KOPT-K1 (cell line): ENCODE data around the gene MOV10.
"Not testable (repeated sequence)": the region's sequence is repeated elsewhere in the genome, so short reads cannot be mapped to it uniquely, and the experiment has no call there.

Source experiments
- H3K27ac ChIP-seq: fragments of 200-600 bp; sonication (generic); 2 replicates; pipeline ENCODE4 v1.5.1; 2016; ENCODE audit warnings: antibody characterized with exemption, mild to moderate bottlenecking, low read depth, low read length; ENCODE audit not compliant: poor library complexity, severe bottlenecking
- H3K36me3 ChIP-seq: fragments of 200-600 bp; sonication (generic); 2 replicates; pipeline ENCODE4 v1.5.1; 2017; ENCODE audit warnings: antibody characterized with exemption, mild to moderate bottlenecking, low read length, moderate library complexity; ENCODE audit not compliant: insufficient read depth
- H3K9me3 ChIP-seq: fragments of 200-600 bp; sonication (generic); 2 replicates; pipeline ENCODE4 v1.5.1; 2017; ENCODE audit warnings: antibody characterized with exemption, low read length, mild to moderate bottlenecking; ENCODE audit not compliant: insufficient read depth, poor library complexity, severe bottlenecking

Gene MOV10

DNA sequence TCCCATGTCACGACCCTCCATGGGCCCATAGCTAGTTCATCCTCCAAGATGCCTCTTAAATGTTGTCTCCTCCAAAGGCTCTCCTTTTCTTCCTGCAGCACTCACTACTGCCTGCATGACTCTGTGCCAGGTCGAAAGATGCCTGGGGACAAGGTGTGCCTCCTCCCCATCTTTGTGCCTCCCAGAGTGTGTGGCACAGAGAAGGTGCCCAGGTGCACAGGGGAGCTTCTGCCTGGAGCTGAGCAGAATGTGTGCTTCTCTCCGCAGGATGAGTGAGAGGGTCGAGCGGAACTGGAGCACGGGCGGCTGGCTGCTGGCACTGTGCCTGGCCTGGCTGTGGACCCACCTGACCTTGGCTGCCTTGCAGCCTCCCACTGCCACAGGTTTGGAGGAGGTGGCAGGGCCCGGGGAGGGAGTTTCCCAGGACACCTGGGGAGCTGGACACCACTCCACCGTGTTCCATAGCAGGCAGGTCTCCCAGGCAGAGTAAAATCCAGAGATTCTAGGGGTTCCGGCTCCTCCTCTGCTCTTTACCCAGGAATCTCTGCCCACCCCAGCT is 47.6 kb downstream of the MOV10 start:
- Histone ChIP-seq H3K36me3 (no peaks in the 10 kb centered on the region), H3K27ac (no peak overlapping the region), H3K9me3 (no peaks in the 10 kb centered on the region)

GRCh38 chr1:112722601-112723510 is 48.4 kb downstream of the MOV10 start:
- no peaks in the 10 kb centered on the region for H3K36me3 ChIP-seq
- no peak overlapping the region for H3K27ac ChIP-seq
- H3K9me3 ChIP-seq, result no peaks in the 10 kb centered on the region

DNA sequence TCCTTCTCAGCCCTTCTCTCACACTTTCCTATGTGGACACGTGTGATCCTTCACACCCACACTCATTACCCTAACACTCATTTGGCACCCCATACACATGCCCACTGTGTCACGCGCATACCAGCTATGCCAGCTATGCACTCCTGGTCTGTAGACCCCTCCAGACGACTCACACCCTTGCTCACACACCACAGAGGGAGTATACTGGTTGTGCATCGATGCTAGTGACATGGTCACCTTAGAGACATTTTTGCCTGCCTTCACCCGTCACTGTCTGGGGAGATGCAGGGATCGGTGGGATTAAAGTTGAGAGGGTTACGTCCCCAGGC is 49.0 kb downstream of the MOV10 start:
- H3K36me3 ChIP-seq, result no peaks in the 10 kb centered on the region
- no peaks in the 10 kb centered on the region for H3K9me3 ChIP-seq
- H3K27ac ChIP-seq, result no peak overlapping the region

DNA sequence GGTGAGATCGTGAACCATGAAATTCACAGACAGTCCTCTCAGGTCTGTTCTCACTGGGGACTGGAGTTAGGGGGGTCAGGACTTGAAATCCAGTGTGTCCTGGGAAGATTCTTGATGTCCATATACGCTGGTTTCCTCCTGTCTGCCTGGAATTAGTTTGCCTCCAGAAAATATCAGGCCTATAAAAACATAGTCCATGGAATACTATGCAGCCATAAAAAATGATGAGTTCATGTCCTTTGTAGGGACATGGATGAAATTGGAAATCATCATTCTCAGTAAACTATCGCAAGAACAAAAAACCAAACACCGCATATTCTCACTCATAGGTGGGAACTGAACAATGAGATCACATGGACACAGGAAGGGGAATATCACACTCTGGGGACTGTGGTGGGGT is 49.8 kb downstream of the MOV10 start:
- not testable (repeated sequence) for H3K36me3 ChIP-seq, H3K27ac ChIP-seq, H3K9me3 ChIP-seq

DNA sequence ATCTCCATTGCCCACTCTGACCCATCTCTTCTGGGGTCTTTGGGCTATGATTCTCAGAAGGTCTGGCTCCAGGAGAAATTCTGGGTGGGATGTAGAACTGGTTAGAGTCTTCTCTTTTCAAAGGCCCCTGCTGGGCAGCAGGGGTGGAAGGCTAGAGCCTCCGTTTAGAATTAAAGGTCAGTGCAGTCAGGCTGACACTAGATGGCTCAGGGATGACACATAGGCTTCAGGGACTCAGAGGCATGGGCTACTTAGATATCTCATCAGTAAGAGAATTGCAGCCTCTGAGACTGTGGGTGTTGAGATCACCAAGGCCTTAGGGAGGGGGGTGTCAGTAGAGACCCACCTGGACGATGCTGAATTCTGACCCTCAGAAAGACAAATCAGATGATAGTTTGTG is 53.3 kb downstream of the MOV10 start:
- H3K9me3 ChIP-seq, result no peaks in the 10 kb centered on the region
- H3K27ac ChIP-seq, result no peak overlapping the region
- no peaks in the 10 kb centered on the region for H3K36me3 ChIP-seq

DNA sequence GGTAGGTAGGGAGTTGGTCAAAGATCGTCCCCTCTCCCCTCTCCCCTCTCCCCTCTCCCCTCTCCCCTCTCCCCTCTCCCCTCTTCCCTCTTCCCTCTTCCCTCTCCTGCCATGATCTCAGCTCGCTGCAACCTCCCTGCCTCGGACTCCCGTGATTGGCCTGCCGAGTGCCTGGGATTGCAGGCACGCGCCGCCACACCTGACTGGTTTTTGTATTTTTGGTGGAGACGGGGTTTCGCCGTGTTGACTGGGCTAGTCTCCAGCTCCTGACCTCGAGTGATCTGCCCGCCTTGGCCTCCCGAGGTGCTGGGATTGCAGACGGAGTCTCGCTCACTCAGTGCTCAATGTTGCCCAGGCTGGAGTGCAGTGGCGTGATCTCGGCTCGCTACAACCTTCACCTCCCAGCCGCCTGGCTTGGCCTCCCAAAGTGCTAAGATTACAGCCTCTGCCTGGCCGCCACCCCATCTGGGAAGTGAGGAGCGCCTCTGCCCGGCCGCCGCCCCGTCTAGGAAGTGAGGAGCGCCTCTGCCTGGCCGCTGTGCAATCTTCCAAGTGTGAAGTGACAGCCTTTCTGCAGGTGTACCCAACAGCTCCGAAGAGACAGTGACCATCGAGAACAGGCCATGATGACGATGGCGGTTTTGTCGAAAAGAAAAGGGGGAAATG is 54.0 kb downstream of the MOV10 start:
- not testable (repeated sequence) for H3K36me3 ChIP-seq, H3K9me3 ChIP-seq, H3K27ac ChIP-seq

- not testable (repeated sequence) for H3K9me3 ChIP-seq, H3K36me3 ChIP-seq, H3K27ac ChIP-seq
Measured at GRCh38 chr1:112729011-112729410, 54.6 kb downstream of the MOV10 start.

DNA sequence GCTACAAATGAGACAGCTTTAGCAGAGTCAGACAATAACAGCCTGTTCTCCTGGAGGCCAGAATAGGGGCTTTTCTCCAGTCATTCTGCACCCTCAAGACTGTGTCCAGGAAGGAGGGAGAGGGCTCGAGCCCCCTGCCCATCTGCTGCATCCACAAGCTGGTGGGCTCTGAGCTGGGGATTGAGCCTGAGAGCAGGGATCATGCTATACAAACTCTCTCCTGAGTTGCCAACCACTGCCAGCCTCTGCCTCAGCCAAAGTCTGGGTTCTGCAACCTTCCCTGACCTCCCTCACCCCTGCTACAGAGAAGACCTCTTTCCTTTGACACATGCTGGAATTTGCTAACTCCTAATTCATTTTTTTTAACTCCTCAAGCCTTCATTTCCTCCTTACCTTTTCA is 55.5 kb downstream of the MOV10 start:
- Histone ChIP-seq H3K36me3 (no peaks in the 10 kb centered on the region), H3K27ac (no peak overlapping the region), H3K9me3 (no peaks in the 10 kb centered on the region)

GRCh38 chr1:112731451-112731850 is 57.0 kb downstream of the MOV10 start:
- no peak overlapping the region for H3K27ac ChIP-seq
- H3K9me3 ChIP-seq, result no peaks in the 10 kb centered on the region
- no peaks in the 10 kb centered on the region for H3K36me3 ChIP-seq

DNA sequence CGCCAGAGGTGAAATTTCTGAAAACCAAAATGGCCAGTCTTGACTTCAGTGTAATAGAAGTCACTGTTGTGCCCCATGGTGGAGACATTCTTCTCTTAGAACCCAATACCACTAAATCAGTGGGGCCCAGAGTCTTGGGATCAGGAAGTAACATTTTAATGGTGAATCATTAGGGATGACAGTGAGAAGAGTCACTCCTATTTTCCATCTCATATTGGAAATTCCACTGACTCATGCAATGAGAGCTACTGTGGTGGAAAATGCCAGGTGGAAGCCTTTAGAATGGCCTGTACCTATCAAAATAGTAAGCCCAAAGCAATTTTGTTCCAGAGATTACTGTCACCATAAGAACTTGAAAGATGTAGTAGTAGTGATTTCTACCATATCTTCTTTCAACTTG is 61.3 kb downstream of the MOV10 start:
- H3K9me3 ChIP-seq, result peaks cover 11% of the 10 kb centered on the region
- no peaks in the 10 kb centered on the region for H3K36me3 ChIP-seq
- H3K27ac ChIP-seq, result no peak overlapping the region

DNA sequence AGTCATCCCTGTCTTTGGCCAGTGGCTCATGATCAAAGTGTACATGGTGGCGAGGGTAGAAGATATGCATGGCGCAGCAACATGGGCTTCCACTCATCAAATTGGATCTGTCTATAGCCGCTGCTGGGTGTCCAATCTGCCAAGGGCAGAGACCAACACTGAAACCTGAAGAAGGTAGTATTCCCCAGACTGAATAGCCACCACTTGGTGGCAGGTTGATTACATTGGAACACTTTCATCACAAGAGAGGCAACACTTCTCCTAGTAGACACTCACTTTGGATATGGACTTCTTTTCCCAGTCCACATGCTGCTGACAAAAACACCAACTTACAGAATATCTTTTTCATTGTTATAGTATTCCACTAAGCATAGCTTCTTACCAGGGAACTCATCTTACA is 63.1 kb downstream of the MOV10 start:
- Histone ChIP-seq H3K9me3 (peaks cover 11% of the 10 kb centered on the region), H3K36me3 (no peaks in the 10 kb centered on the region), H3K27ac (no peak overlapping the region)

GRCh38 chr1:112743174-112744008 is 68.9 kb downstream of the MOV10 start:
- Histone ChIP-seq H3K36me3 (no peaks in the 10 kb centered on the region), H3K9me3 (peaks cover 11% of the 10 kb centered on the region), H3K27ac (no peak overlapping the region)

DNA sequence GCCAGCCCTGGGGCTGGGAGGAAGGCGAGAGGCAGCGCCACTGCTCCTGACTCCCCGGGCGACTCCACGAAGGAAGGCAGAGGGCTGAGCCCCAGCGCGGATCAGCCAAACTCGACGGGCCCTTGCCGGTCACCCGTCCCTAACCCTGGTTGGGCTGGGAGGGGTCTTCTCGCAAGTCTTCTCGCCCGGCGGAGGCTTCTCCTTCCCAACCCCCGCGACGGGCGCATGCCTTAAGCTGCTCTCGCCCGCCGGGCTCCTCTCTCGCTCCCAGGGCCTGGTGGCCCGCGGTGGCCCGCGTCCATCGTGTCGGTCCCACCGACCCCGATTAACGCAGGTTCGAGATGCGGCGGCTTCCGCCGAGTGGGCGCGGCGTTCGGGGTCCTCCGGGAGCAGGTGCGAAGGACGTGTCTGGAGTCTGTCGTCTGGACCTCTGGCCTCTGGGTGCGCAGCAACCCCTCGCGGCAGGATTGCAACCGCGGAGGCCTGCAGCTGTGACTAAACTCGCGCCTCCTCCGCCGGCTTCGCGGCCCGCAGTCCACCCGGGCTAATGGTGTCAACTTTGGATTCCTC is 69.6 kb downstream of the MOV10 start:
- peaks cover 6% of the 10 kb centered on the region for H3K9me3 ChIP-seq

GRCh38 chr1:112748396-112748795 is 73.9 kb downstream of the MOV10 start:
- no peaks in the 10 kb centered on the region for H3K9me3 ChIP-seq
- no peaks in the 10 kb centered on the region for H3K36me3 ChIP-seq
- no peak overlapping the region for H3K27ac ChIP-seq

More for the DNA sequence above, 69.6 kb downstream of the MOV10 start:
- H3K36me3 ChIP-seq, result no peaks in the 10 kb centered on the region
- no peak overlapping the region for H3K27ac ChIP-seq
